D341Med (cell line): ENCODE data around the gene UCP3.

Experiments used
- DNase-seq: peaks from one replicate; pipeline ENCODE4 v3.0.0; 2012; ENCODE audit warnings: low spot score

Gene UCP3

GRCh38 chr11:73977856-73978519, 30.9 kb downstream of the UCP3 start:
- no peak for DNase-seq

DNA sequence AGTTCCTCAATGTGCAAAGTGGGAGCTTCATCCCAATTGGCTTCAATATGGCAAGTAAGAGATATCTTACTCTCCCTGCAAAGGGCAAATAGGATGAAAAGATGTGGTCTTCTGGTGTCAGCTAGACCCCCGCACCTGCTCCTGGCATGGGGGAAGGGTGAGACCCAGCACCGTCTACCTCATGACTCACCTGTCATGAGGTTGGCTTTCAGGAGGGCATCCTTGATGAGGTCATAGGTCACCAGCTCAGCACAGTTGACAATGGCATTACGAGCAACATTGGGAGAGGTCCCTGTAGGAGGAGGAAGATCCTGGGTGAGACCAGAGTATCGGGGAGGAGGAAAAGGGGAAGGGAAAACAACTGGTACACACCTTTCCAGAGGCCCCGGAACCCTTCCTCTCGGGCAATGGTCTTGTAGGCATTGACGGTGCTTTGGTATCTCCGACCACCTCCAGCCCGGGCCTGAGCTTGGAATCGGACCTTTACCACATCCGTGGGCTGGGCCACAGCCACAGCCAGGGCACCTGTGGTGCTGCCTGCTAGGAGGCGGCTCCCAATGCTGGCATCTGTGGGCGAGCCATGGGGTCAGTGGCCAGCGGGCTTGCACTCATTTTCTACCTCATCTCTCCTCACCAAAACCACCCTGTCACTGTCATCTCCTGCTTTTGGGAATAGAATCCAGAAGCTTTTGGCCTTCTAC, 32.3 kb downstream of the UCP3 start:
- no peak for DNase-seq

DNA sequence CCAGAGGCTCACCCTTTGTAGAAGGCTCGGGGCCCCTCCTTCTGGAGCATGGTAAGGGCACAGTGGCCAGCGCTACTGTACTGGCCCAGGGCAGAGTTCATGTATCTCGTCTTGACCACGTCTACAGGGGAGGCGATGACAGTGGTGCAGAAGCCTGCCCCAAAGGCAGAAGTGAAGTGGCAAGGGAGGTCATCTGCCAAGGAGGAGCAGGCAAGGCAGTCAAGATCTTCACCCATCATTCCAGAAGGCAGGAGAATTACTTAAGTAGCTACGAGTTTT, 33.5 kb downstream of the UCP3 start:
- no peak for DNase-seq

GRCh38 chr11:73974604-73975478, 34.0 kb downstream of the UCP3 start:
- no peak for DNase-seq

- DNase-seq = peak; percentile 11
Observed at GRCh38 chr11:73972620-73973449, 36.0 kb downstream of the UCP3 start.

DNA sequence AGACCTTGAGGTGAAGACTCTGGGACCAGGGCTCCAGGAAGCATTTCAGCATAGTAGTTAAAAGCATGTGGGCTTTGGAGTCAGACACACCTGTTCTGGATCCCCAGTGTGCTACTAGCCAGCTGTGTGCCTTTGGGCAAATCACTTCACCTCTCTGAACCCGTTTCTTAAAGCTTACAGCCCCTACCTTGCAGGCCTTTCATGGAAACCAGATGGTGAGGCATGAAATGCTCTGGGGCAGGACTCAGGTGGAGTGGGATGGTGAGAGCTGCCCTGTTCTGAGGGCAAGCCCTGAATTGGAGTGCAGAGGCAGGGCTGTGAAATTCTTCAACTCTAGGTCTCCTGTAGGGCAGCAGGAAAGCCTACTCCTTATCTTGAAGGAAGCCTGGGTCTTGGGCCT, 36.7 kb downstream of the UCP3 start:
- DNase-seq = no peak

- DNase-seq = peak; percentile 11
Observed at GRCh38 chr11:73971175-73971719, 37.6 kb downstream of the UCP3 start.

GRCh38 chr11:73969991-73970800, 38.7 kb downstream of the UCP3 start:
- DNase-seq = peak; percentile 25

DNA sequence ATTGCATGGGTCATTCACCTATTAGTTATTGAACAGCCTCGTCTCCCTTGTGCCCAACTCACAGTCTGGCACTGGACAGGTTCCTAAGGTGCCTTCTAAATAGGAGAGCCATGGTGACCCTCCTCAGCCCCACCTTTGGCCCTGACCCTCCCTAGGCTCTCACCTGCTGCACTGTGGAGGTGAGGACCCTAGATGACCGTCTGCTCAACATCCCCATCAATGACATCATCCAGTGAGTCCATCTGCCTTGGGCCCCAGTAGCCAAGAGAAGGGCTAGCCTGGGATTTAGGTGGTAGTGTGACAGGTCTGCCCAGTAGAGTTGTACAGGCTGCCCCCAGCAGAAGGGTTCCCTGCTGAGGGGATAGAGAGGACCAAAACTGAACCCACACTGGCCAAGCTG, 39.8 kb downstream of the UCP3 start:
- DNase-seq = peak; percentile 10

- peak; percentile 28 for DNase-seq
Observed at GRCh38 chr11:73968356-73968966, 40.4 kb downstream of the UCP3 start.

GRCh38 chr11:73965764-73966121, 43.1 kb downstream of the UCP3 start:
- no peak for DNase-seq

DNA sequence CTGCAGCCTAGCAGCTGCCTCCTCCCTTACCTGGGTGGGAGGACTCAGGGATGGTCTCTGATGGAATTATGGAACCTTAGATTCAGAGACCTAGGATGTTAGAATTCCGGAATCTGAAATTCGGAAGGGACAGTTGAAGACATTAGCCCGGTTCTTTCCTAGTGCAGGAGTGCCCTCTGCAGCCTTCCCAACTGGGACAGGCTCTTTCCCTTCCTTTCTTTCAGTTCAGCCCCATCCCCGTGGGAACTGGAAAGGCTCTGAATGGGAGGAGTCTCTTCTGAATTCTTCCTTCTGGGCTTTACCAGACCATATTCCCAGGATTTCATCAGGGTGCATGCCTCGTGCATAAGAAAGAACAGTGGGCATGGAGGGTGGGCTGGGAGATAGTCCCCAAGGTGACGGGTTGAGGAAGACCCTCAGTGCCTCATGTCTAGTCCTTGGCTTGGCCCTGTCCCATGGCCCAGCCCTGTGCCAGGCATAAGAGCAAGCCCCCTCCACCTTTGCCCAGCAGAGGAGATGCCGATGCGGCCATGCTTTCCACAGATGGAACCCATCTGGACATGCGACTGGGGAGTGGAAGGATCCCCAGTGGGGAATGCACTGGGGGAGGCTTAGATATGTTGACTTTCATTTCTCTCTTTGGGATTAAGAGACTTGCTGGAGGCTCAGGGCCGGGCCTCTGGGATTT, 43.7 kb downstream of the UCP3 start:
- no peak for DNase-seq

DNA sequence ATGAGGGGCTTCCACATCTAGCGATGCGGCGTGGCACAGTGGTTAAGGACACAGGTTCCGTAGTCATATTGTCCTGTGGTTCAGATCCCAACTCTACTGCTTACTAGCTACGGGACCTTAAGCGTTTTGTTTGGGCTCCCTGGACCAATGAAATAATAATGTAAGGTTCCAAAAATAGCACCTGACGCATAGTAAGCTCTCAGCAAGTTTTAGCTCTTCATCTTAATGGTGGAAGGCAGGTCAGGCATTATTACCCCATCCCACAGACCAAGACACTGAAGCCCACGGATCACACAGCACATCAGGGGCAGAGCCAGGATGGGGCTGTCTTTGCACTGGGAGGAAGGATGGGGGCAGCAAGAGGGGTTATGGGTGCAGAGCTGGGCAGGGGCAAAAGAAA, 45.0 kb downstream of the UCP3 start:
- DNase-seq = no peak

GRCh38 chr11:73962101-73962705, 46.7 kb downstream of the UCP3 start:
- DNase-seq = no peak

GRCh38 chr11:73961321-73961720, 47.6 kb downstream of the UCP3 start:
- DNase-seq = no peak

GRCh38 chr11:73958521-73959141, 50.3 kb downstream of the UCP3 start:
- peak; percentile 61 for DNase-seq

DNA sequence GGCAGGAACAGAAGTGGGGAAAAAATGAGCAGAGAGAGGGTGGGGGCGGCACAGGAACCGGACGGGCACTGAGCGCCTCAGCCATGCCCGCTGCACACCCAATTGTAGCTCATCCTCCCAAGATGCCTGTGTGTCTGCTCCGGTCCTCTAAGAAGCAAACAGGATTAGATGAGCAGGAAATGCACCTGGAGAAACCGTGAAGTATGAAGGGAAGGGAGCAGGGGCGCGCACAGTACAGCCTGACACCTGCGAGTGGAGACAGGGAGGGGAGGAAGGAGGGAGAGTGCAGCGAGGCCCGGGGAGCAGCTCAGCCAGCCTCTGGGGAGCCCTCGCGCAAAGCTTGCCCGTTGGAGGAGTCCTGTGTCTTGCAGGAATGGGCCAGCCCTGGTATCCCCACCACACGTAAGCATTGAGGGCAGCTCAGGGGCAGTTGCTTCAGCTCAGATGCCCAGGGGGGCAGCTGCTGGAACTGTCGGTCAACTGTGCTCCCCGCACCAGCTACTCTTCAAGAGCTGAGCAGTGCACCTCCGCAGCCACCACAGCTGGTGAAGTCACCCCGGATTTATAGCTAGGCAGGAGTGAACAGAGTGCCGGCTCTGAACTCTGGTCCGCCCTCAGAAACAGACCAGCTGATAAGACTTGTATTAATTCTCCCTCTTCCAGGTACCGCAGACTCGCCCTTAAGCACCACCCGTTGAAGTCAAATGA, 51.1 kb downstream of the UCP3 start:
- DNase-seq = no peak

DNA sequence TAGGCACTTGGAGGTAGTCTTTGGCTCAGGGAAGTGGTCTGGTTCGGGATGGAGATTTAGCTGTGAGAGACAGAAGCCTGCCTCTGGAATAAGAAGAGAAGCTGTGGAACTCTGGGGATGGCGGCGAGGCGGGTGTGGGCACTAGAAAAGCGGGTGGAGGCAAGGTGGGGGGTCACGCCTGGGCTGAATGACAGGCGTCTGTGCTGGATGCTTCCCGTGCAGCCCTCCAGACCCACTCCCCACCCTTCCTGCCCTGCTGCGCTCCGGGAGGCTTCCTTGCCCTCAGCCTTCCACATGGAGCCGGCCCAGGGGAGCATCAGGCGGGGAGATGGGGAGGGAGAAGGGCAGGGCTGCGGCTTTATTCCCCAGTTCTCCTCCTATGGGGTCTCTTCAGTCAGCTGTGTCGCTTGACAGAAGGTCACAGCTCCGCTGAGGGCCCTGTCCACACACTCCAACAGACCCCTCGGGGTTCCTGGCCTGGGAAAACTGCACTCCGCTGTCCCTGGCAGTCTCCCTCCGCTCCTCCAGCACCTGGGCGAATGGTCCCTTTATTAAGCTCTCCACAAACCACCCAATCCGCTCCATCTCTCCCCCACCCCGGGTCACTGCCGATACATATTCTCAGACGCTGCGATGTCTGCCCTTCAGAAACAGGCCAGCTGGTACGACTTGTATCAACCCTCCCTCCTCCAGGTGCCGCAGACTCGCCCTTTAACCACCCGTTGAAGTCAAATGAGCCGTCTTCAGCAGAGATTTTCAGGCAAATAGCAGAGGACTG, 51.8 kb downstream of the UCP3 start:
- DNase-seq = no peak
